ENCODE data around the gene NRAS.
A peak's percentile ranks its signal among the peaks of the same experiment; 100 is the strongest.
"Not testable (repeated sequence)": the region's sequence is repeated elsewhere in the genome, so short reads cannot be mapped to it uniquely, and the experiment has no call there.

NRAS gene

GRCh38 chr1:114716304-114717170 lies at the start of gene NRAS:
Gene NRAS, minus strand, starts transcription at chr1:114716771. Its CDS starts 611 bp downstream, at chr1:114716160.
- DNase-seq = peak; percentile 94

- DNase-seq = no peak
Observed at GRCh38 chr1:114764689-114765088, 48.1 kb upstream of the NRAS start.

- DNase-seq = no peak
Observed at GRCh38 chr1:114758256-114758832, 41.8 kb upstream of the NRAS start.

DNA sequence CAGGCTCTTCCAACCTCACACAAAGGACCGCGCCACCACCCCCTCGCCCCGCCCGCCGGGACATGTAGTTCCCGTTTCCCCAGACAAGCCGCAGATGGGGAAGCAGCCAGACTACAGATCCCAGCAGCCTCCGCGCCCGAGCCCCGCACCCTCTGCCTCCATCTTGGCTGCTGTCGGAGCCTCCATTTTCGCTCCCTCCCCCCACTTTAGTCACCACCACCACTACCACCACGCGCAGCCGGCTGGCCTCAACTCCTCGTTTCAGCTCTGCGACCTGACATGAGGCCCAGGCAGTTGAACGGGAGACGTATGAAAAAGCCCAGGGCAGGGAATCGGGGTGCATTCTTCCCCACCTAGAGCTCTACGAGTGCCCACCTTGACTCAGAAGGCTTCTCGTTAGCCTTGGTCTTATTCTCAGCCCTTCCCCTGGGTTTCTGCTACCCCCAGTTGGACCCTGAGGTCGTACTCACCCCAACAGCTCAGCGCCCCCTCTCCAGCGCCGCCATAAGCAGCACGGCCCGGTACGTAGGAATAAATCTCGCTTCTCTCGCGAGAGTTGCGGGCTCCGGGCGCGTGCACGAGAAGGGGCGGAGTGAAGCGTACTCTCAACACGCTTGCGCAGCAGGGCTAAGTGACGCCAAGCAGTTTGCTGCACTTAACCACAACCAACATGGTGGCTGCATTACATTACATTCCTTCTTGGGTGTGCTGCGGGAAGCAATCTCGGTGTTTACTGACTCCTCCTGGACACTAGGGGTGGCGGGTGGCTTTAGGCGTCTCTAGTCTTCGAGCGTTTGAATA lies 41.1 kb upstream of the NRAS start, which contains the start of gene CSDE1:
TSS of gene CSDE1 (minus strand) at position 530 of the 801 bp plus-strand sequence. CDS start 18,094 bp downstream, outside the sequence.
- peak; percentile 97 for DNase-seq

DNA sequence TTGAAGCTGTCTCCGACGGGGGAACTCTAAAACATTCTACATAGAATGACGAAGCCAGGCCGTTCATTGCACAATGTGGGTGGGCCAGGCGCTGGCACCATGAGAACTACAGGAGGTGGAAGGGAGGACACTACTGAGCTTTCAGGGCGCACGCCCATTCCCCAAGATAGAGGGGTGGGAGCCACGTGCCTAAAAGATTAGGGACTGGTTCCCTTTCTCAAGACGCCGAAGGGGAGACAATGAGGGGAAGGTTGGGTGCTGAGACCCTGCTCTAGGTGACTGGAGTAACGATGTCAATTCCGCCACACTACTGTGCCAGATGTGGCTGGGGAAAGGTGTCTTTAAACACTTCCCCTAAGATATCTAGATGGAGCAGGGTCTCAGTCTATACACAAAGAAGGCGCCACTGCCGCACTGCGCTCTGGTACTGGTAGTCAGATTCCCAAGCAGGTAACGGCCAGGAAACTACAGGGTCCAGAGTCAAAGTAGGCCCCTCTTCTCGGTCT lies 40.4 kb upstream of the NRAS start:
- no peak for DNase-seq

DNA sequence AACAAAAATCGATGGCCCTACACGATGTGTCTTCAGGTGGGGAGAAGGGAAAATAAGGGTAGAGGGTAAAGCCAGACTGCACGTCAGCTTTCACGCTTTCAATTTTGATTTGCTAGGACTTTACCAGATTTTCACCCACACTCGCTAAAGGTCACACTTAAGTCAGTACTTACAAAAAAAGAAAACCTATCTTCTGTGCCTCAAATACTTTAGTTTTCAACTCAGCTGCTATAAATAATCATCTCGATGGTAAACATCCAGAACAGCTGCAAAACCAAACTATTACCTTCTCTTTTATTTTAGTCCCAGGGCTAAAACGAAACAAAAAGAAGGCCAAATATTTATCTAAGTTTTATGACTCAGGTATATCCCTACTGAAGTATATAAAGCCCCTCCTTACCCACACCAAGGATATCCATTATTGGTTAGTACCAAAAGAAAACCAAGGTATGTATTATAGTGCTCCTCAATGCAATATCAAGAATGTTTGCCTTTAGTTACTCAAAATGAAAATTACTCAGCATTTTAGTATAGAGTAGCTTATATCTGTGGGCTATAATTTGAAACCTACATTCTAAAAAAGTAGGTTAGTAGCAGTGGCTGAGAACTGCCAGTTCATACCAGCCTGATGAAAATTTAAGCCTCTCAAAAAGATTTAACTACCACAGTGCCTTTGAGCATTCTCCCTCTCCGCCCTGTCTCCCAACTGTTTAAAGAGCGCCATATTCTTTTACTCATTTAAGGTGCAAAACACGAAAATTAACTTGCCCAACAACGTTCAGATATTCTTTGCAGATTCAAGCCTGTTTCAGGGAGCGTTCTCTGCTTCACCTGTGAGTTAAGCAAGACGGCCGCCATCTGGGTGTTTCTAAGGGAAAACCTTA lies 39.7 kb upstream of the NRAS start:
- DNase-seq = no peak

- DNase-seq = no peak
Observed at GRCh38 chr1:114755006-114755931, 38.7 kb upstream of the NRAS start.

- DNase-seq = not testable (repeated sequence)
Observed at GRCh38 chr1:114753702-114754101, 37.1 kb upstream of the NRAS start.

GRCh38 chr1:114753143-114753542 lies 36.6 kb upstream of the NRAS start:
- DNase-seq = no peak

DNA sequence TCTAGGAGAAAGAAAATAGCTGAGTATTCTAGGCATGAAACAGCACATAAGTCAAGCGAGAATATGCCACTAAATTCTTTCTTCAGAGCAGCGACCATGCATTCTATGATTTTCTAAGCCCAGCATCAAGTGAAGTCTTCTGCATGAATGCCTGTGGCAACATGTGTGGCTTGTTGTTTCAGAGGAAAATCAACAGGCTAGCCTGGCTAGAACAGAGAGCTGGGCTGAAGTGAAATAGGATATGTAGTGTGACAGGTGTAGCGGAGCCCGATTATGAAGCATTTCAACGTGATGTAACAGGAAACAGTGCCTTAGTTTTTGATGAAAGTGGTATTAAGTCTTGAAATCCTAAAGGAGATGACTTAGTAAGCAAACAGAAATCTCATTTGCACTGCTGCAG lies 34.2 kb upstream of the NRAS start:
- DNase-seq = peak; percentile 72

GRCh38 chr1:114749835-114750234 lies 33.3 kb upstream of the NRAS start:
- no peak for DNase-seq

GRCh38 chr1:114746450-114747121 lies 30.0 kb upstream of the NRAS start:
- no peak for DNase-seq

GRCh38 chr1:114745291-114745690 lies 28.7 kb upstream of the NRAS start:
- DNase-seq = no peak

DNA sequence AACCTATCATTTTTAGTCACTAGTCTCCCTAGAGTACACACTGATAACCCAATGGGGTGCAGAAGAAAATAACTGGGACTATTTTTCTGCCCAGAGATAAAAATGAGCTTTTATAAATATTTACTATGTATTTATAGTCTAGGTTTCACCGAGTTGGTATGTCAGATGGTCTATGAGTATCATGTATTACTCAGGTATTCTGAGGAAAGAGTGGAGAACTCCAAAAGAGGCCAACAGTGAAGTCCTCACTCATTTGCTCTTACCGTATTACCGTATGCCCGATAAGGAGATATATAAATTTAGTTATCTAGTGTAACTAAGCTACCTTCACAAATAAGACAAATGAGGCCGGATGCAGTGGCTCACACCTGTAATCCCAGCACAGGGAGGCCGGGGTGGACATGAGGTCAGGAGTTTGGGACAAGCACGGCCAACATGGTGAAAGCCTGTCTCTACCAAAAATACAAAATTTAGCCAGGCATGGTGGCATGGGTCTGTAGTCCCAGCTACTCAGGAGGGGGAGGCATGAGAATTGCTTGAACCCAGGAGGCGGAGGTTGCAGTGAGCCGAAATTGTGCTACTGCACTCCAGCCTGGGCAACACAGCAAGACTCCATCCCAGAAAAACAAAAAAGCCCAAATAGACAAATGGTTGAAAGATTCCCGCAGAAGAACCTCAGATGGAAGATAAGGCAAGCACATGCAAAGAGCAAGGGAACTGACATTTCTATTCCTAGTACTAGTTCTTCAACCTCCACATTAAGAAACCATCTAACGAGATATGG lies 25.6 kb upstream of the NRAS start:
- no peak for DNase-seq

- DNase-seq = no peak
Observed at GRCh38 chr1:114740331-114740730, 23.8 kb upstream of the NRAS start.

DNA sequence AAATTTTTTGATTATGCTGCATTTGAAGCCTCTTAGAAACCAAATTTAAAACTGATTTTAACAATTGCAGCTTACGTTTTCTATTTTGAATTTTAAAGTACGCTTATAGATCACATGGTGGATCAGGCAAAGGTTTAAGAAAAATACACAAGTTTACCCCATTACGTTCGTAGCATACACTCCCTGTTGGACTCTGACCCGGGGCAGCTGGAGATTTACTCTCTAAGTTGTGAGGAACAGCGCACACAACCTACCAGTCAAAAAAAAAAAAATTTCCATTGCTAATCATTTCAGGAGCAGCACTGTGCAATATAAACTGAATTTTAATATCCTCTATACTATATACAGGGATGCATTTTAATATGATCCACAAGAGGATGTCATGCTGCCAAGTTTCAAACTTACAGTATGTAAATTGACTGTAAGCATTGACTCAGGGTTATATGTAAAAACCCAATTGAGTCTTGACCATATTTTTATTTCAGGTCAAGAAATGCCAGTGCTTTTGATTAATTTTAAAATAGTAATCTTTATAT lies 20.8 kb upstream of the NRAS start:
- no peak for DNase-seq

DNA sequence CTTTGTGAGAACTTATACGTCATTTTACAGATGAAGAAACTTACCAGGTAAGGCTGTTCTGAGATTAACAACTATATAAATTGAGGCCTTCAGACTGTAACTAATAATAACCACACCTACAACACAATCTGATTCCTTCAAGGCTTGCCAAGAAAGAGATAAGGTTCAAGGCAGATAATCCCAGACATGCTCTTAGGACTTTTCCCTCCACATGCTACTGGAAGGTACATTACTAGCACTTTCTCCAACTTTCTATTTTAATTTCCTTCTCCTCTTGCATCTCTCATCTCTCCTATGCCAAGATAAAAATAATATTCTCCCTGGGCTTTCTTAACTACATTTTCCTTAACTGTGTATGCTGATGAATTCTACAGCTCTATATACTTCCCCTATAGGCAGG lies 18.9 kb upstream of the NRAS start:
- DNase-seq = no peak

GRCh38 chr1:114729782-114730181 lies 13.2 kb upstream of the NRAS start:
- no peak for DNase-seq

DNA sequence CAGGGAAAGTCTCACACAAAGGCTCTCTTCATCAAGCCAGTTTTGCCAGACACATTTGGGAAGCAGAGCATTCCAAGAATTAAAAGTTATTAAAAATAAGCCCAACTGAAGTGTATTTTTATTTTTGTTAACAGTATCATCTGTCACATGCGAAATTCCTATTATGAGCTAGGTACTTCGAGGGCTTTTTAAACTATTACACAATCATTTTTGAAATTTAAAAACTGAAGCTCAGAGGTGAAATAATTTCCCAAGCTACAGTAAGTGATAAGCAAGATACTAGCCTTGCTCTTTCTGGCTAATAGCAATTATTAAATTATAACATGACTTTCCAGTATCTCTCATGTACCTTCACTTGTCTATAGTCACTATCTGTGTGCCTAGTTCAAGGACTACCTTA lies 12.0 kb upstream of the NRAS start:
- DNase-seq = no peak
